ENCODE measurements around the gene KLC3.

DNA sequence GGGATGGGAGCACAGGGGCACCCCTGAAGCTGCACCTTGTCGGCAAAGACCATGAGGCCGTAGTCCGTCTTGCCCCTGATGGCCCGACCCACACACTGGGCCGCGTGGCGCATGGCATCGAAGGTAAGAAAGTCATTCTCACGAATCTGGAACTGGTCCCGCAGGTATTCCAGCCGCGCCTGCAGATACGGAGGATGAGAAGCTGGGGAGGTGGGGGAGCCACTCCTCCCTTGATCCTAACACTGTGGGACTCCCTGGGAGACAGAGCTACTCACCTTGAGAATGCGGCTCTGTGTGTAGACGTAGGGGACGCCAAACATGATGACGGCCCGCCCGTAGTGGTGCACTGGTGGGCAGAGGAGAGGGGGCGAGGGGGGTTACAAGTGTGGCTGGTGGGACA, 11.9 kb downstream of the KLC3 start:
- TF ChIP-seq POLR2AphosphoS5 (IDR thresholded peaks at IDR 0.05; ENCODE audit: low read depth, low read length) (no peak), TAF1 (IDR thresholded peaks at IDR 0.05; ENCODE audit: borderline replicate concordance, insufficient read depth, low read length) (no peak), SIN3A (IDR thresholded peaks at IDR 0.05; ENCODE audit: borderline replicate concordance, insufficient read depth, low read length) (no peak), REST (IDR thresholded peaks at IDR 0.05; ENCODE audit: insufficient read depth in 1 of 2, low read depth in 2 of 2, low read length in 2 of 2) (no peak), FOXP2 (optimal IDR thresholded peaks at IDR 0.05; ENCODE audit: borderline replicate concordance, extremely low read depth, extremely low read length, insufficient read depth) (no peak)

Data from PFSK-1 (cell line).